ENCODE data around the gene CCN2.
"Not testable (repeated sequence)": the region's sequence is repeated elsewhere in the genome, so short reads cannot be mapped to it uniquely, and the experiment has no call there.

Gene CCN2

GRCh38 chr6:131937703-131938631 lies 13.2 kb downstream of the CCN2 start:
- DNase-seq (ENCODE audit: low spot score), result no peak

DNA sequence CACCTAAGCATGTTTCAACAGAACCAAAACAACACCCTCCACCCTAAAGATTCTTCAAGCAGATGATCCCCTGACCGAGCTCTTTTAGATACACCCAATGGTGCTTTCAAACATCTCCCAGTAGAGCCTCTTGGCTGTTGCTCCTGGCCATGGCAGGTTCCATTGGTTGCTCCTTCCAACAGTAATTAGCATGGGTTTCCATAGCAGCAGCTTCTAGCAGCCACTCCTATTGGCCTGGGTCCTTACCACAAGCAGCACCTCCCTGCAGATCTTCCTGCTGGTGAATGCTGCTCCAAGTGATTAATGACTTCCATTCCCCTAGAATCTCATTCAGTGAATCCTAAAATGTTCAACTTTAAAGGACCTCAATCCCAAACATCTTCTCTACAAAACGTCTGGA lies 13.9 kb downstream of the CCN2 start:
- no peak for DNase-seq (ENCODE audit: low spot score)

DNA sequence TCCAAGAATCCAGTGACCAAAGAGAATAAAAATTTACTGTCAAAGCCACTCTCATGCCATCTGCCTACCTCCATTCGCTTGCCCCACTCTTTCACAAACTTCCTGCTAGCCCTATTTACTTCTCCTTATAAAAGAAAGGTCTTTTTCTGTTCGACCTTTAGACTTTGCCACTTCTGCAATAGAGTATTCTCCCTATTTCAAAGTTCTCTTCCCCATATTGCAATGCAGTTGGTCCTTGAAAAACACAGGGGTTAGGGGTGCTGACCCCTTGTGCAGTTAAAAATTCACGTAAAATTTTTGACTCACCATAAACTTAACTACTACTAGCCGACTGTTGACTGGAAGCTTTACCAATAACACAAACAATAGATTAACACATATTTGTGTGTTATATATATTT lies 15.0 kb downstream of the CCN2 start:
- DNase-seq (ENCODE audit: low spot score), result no peak

- DNase-seq (ENCODE audit: low spot score), result no peak
Measured at GRCh38 chr6:131931063-131931750, 20.0 kb downstream of the CCN2 start.

GRCh38 chr6:131929976-131930375 lies 21.2 kb downstream of the CCN2 start:
- DNase-seq (ENCODE audit: low spot score), result no peak

- DNase-seq (ENCODE audit: low spot score), result no peak
Measured at GRCh38 chr6:131929264-131929663, 21.9 kb downstream of the CCN2 start.

DNA sequence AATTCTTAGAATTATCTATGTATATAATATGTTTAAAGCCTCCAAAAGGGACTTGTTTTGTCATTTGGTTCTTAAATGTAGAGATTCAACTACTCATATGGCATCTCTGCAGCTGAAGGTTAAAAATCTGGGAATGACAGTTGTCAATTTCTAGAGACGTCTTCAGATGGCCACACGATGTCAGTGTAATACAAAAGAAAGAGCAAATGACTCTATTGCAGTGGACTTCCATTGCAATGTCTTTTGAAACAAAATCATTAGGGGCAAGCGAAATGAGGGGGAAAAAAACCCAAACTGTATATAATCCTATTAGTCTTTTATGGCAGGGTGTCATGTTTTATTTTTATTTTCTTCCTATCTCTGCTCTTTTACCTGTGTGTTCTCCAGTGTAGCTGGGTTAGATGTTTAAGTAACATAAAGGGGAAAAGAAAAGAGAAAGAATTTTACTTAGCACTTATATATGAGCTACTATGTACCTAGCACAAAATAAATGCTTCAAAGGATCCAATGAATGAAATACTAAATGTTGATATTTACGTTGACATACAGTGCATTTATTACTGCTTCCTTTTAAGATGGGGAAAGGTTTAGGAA lies 26.2 kb downstream of the CCN2 start:
- peak; percentile 62 for DNase-seq (ENCODE audit: low spot score)

- DNase-seq (ENCODE audit: low spot score), result peak; percentile 63
Measured at GRCh38 chr6:131923356-131923755, 27.8 kb downstream of the CCN2 start.

DNA sequence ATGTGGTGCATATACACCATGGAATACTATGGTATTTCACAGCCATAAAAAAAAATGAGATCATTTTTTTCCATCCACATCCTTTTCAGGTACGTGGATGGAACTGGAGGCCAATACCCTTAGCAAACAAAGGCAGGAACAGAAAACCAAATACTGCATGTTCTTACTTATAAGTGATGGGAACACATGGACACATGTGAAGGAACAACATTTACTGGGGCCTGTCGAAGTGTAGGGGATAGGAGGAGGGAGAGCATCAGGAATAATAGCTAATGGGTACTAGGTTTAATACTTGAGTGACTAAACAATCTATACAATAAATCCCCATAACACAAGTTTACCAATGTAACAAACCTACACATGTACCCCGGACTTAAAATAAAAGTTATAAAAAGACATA lies 30.5 kb downstream of the CCN2 start:
- no peak for DNase-seq (ENCODE audit: low spot score)

GRCh38 chr6:131918650-131919355 lies 32.4 kb downstream of the CCN2 start:
- DNase-seq (ENCODE audit: low spot score), result no peak

GRCh38 chr6:131917763-131918649 lies 33.2 kb downstream of the CCN2 start:
- no peak for DNase-seq (ENCODE audit: low spot score)

DNA sequence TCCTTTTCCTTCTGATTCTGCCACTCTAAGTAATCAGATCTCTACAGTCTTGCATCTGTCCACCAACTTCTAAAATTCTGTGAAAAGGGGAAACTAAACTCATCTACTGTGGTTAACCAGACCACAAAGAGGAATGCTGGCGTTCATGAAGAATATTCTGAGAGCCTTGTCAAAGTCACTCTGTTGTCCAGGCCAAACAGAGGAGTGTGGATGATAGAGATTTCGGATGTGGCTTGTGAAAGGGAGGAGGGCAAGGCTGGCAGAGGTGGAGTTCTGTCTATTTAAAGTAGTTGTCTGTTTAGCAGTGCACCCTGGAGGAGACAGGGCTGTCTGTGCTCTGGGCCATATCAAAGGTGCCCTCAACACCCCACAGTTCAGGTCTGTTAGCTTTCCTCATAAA lies 33.9 kb downstream of the CCN2 start:
- DNase-seq (ENCODE audit: low spot score), result no peak

DNA sequence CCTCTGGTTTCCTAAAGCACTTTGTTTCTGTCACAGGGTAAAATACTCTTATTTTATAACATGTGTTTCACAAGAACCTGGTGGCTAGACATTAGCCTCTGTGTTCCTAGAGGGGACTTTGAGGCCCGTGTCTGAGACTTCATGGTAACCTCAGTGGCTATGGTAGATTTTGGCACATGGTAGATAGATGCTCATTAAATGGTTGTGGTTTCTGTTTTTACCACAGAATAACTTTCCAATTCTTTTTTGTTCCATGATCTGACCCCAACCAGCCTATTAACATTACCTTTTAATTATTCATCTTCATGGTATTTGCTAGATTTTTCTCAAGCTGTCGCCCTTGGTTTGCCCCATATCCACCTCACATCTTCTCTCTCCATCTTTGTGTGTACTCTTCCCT lies 34.3 kb downstream of the CCN2 start:
- no peak for DNase-seq (ENCODE audit: low spot score)

DNA sequence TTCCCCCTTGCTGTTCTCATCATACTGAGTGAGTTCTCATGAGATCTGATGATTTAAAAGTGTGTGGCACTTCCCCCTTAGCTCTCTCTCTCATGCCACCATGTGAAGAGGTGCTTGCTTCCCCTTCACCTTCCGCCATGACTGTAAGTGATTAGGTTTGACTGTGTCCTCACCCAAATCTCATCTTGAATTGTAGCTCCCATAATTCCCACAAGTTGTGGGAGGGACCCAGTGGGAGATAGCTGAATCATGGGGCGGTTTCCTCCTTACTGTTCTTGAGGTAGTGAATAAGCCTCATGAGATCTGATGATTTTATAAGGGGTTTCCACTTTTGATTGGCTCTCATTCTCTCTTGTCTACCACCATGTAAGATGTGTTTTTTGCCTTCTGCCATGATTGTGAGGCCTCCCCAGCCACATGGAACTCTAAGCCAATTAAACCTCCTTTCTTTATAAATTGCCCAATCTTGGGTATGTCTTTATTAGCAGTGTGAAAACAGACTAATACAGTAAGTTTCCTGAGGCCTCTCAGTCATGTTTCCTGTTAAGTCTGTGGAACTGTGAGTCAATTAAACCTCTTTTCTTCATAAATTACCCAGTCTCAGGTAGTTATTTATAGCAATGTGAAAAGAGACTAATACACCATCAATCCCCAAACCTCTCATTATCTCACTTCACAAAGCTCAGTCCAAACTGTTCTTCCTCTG lies 34.9 kb downstream of the CCN2 start:
- not testable (repeated sequence) for DNase-seq (ENCODE audit: low spot score)

GRCh38 chr6:131914967-131915751 lies 36.0 kb downstream of the CCN2 start:
- DNase-seq (ENCODE audit: low spot score), result peak; percentile 63

DNA sequence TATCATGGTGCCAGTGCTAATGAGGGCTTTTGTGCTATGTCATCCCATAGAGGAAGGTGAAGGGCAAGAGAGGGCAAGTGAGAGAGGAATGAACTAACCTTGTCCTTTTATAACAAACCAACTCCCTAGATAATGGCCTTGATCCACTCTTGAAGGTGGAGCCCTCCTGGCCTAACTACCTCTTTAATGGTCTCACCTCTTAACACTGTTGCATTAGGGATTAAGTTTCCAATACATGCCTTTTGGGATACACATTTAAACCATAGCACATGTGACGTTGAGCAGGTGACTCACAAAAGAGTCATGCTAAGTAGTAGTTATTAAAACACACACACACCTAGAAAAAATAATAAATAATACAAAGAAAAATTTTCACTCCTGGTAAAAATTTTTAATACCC lies 36.9 kb downstream of the CCN2 start:
- no peak for DNase-seq (ENCODE audit: low spot score)

DNA sequence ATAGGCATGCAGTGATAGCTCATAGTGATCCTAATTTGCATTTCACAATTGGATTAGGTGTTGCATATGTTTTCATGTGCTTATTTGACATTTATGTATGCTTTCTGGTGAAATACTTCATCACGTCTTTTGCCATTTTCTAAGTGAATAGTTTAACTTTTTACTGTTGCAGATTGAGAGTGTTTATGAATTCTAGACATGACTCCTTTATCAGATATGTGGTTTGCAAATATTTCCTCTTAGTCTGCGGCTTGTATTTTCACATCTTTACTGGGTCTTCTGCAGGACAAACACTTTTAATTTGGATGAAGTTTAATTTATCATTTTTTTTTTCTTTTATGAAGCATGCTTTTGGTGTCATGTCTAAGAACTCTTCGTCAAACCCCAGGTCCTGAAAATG lies 39.2 kb downstream of the CCN2 start:
- no peak for DNase-seq (ENCODE audit: low spot score)

- no peak for DNase-seq (ENCODE audit: low spot score)
Measured at GRCh38 chr6:131910956-131911355, 40.2 kb downstream of the CCN2 start.

- no peak for DNase-seq (ENCODE audit: low spot score)
Measured at GRCh38 chr6:131910219-131910589, 41.0 kb downstream of the CCN2 start.
